Stimulated activated CD4-positive, alpha-beta T cell treated with anti-CD3 and anti-CD28 coated beads, TNF-alpha, amount 100 ng/mL, for 48 hours (primary cell): ENCODE data around the gene PAGE4.

Experiments used
- DNase-seq, 3 donors: peaks; one replicate each; pipeline ENCODE4 v3.0.0-alpha.2; 2020; ENCODE audit warnings: low read depth in 3 of 3

The PAGE4 gene

DNA sequence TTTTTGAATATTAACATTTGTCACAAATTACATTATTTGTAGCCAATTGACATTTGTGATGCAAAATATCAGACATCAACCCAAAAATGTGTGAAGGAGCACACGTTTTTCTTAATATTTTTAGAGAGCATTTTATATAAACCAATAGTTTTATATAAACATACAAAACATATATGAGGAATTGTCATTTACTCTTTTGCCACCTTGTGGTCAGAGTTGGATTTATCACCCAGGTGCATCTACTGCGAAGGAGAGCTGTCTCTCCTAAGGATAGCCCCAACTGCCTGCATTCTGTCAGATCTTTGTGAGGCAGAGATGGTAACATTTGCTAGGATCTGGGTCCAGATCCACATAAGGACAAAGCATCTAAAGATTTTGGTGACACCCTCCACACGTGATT is 47.6 kb downstream of the PAGE4 start:
- DNase-seq: peak in 1 of 3 donors; percentile 8

DNA sequence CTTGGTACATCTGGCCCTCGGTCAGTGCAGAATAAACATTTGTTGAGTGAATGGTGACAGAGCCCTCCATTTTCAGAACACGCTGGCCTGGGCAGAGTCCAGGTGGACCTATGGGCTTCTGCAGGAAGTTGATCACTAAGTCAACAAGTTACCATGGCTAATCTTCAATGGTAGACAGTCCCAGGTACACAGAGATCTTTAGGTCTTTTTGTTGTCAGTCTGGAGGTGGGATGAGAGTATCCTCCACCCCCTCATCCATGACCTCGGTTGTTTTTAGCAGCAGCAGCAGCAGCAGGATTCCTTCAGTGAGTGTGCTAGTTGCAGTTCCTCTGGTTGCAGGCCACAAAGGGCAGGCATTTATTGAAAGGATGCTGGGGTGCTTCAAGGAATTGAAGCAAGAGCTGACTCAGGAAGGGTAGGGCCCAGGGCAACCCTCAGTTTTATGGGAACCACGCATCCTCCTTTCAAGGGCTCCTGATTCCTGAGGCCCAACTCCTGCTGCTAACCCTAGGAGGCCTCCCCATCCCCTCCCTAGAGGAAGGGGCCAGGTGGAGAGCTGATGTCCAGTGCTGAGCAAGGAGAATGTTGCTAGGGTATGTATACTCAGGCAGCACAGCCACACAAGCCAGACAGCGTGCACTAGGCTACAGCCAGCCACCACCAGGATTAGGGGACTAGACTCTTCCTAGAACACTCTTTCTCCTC is 48.4 kb downstream of the PAGE4 start:
- no peak for DNase-seq

DNA sequence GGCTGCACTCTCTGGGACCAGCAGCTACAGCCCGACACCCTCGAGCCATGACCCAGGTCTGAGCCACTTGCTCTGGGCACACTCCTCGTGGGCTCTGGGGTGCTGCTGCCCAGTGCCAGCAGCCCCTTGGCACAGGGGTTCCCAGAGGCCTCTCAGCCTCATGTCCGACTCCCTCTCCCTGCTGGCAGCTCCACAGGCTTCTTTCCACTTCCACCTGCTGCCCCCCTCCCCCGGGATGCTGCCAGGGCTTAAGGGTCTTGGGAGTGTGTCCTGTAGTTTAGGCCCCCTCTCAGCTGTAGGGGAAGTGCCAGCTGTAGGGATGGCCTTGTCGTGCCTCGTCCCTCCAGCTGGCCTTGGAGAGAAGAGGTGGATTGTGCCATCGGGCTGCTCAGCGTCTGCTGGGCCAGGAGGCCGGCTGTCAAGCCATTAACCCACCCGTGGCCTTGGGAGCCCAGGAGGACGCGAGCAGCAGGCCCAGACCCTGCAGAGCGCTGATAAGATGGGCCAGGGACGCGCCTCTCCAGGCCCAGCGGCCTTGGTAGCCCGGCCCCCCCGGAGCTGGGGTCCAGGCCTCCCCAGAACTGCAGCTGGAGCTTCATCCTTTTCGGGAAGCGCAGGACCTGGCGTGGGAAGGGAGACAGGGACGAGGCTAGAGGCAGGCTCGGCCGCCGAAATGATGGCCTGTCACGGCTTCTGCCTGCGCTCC is 49.2 kb downstream of the PAGE4 start:
- DNase-seq: no peak

DNA sequence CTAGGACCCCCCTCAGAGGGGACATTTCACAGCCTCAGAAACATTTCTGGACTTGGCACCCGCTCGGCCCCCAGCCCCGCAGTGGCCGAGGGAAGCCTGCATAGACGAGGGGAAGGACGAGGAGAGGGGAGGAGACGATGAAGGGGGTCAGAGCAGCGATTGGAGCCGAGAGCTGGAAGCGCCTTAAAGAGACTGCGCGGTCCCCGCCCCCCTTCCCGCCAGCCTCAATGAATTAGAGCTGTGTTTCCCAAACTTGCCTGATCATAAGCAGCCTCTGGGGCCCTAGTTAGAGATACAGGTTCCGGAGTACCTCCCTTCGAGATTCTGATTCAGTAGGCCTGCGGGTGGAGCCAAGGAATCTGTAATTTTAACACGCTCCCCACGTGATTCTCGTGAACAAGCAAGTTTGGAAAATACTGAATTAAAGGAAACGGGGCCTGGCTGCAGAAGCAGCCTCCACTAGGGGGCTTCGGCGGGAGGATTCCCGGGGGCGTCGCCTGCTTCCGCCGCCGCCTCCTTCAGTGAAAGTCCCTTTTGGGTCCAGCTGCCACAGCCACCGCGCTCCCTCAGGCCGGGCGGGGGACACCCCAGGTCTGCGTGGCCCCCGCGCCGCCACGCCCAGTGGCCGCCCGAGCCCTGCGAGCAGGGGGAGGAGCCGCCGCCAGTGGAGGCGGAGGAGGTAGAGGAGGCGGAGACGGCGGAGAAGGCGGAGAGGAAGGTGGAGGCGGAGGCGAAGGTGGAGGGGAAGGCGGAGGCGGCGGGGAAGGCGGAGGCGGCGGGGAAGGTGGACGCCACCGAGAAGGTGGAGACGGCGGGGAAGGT is 49.9 kb downstream of the PAGE4 start, which contains the start of gene USP27X:
USP27X (plus strand) TSS at position 651 of the 822 bp plus-strand sequence. CDS start 824 bp downstream, outside the sequence.
- peak; percentile 26 to 45 (median 43) for DNase-seq

DNA sequence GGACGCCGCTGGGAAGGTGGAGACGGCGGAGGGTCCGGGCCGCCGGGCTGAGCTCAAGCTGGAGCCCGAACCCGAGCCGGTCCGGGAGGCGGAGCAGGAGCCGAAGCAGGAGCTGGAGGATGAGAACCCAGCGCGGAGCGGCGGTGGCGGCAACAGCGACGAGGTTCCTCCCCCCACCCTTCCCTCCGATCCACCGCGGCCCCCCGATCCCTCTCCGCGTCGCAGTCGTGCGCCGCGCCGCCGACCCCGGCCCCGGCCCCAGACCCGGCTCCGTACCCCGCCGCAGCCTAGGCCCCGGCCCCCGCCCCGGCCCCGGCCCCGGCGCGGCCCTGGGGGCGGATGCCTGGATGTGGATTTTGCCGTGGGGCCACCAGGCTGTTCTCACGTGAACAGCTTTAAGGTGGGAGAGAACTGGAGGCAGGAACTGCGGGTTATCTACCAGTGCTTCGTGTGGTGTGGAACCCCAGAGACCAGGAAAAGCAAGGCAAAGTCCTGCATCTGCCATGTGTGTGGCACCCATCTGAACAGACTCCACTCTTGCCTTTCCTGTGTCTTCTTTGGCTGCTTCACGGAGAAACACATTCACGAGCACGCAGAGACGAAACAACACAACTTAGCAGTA is 50.7 kb downstream of the PAGE4 start:
- DNase-seq: no peak

DNA sequence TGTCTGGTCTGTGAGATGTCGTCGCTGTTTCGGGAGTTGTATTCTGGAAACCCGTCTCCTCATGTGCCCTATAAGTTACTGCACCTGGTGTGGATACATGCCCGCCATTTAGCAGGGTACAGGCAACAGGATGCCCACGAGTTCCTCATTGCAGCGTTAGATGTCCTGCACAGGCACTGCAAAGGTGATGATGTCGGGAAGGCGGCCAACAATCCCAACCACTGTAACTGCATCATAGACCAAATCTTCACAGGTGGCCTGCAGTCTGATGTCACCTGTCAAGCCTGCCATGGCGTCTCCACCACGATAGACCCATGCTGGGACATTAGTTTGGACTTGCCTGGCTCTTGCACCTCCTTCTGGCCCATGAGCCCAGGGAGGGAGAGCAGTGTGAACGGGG is 51.6 kb downstream of the PAGE4 start:
- DNase-seq: no peak
